PFSK-1 (cell line): ENCODE data around the gene STON1.

ENCODE experiments used
- POLR2AphosphoS5 ChIP-seq: IDR thresholded peaks from 2 replicates; pipeline ENCODE4 v1.6.1; 2012; ENCODE audit warnings: low read depth, mild to moderate bottlenecking, control low read depth, low read length, moderate library complexity
- TF ChIP-seq, protein P1 (sequence below), 2 experiments: IDR thresholded peaks; 2 replicates each; pipeline versions ENCODE4 v1.6.1 to v1.8.0; 2011 to 2012; ENCODE audit warnings: low read depth in 2 of 2, low read length in 2 of 2, control low read depth in 1 of 2, inconsistent platforms in 1 of 2, mild to moderate bottlenecking in 1 of 2, moderate library complexity in 1 of 2; ENCODE audit not compliant: insufficient read depth in 1 of 2

DNA sequence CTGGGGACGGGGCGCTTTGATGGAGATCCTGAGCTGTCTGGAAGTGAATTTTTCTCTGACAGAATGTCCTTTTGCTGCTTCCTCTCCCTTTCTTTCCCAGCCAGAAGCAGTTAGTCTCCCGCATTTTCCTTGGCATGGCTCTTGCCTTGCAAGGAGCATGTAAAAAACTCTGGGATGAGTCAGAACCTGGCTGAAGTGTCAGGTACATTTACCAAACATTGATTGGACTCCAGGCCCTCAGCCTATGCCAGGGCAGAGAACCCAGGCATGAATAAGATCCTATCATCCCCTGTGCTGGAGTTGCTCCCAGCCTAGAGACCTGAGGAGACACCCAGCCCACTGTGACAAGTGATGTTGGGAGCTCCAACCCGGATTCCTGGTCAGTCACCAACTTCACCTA, 21.6 kb downstream of the STON1 start:
- TF ChIP-seq, protein P1, sequence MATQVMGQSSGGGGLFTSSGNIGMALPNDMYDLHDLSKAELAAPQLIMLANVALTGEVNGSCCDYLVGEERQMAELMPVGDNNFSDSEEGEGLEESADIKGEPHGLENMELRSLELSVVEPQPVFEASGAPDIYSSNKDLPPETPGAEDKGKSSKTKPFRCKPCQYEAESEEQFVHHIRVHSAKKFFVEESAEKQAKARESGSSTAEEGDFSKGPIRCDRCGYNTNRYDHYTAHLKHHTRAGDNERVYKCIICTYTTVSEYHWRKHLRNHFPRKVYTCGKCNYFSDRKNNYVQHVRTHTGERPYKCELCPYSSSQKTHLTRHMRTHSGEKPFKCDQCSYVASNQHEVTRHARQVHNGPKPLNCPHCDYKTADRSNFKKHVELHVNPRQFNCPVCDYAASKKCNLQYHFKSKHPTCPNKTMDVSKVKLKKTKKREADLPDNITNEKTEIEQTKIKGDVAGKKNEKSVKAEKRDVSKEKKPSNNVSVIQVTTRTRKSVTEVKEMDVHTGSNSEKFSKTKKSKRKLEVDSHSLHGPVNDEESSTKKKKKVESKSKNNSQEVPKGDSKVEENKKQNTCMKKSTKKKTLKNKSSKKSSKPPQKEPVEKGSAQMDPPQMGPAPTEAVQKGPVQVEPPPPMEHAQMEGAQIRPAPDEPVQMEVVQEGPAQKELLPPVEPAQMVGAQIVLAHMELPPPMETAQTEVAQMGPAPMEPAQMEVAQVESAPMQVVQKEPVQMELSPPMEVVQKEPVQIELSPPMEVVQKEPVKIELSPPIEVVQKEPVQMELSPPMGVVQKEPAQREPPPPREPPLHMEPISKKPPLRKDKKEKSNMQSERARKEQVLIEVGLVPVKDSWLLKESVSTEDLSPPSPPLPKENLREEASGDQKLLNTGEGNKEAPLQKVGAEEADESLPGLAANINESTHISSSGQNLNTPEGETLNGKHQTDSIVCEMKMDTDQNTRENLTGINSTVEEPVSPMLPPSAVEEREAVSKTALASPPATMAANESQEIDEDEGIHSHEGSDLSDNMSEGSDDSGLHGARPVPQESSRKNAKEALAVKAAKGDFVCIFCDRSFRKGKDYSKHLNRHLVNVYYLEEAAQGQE (IDR thresholded peaks at IDR 0.05; ENCODE audit: insufficient read depth in 1 of 2, low read depth in 2 of 2, low read length in 2 of 2): no peak
- TF ChIP-seq POLR2AphosphoS5: no peak
